ENCODE results near the gene UBXN10.
A peak's percentile ranks its signal among the peaks of the same experiment; 100 is the strongest.

The UBXN10 gene

GRCh38 chr1:20183035-20183434 lies 2.9 kb upstream of the UBXN10 start:
- no peak for DNase-seq (ENCODE audit: low read depth)

DNA sequence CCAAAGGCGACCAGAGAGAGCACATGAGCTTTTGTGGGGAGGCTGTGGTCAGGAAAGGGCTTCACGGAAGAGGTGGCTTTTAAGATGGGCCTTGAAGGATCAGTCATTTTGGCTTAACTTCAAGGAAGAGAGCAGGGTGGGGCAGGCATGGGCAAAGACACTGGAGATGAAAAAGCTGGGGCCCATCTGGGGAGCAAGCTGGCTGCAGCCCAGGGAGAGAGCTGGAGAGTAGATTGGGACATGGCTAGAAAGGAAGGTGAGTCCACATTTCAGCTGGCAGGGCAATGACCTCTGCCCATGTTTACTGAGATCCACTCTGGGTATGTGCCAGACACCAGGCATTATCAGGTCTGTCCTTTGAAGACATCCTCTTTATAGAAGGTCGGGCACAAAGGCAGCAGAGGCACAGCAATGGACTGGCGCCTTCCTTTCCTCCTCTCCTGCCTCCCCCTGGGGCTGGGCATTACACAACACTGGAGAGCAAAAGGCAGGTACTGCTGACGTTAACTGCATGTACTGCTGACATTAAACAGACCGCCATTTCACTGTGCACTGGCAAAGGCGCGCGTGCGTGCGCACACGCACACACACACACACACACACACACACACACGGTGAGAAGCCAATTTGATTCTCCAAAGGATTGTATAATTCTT lies 2.2 kb upstream of the UBXN10 start:
- DNase-seq (ENCODE audit: low read depth): no peak

- DNase-seq (ENCODE audit: low read depth): no peak
Measured at GRCh38 chr1:20184481-20184900, 1.4 kb upstream of the UBXN10 start.

DNA sequence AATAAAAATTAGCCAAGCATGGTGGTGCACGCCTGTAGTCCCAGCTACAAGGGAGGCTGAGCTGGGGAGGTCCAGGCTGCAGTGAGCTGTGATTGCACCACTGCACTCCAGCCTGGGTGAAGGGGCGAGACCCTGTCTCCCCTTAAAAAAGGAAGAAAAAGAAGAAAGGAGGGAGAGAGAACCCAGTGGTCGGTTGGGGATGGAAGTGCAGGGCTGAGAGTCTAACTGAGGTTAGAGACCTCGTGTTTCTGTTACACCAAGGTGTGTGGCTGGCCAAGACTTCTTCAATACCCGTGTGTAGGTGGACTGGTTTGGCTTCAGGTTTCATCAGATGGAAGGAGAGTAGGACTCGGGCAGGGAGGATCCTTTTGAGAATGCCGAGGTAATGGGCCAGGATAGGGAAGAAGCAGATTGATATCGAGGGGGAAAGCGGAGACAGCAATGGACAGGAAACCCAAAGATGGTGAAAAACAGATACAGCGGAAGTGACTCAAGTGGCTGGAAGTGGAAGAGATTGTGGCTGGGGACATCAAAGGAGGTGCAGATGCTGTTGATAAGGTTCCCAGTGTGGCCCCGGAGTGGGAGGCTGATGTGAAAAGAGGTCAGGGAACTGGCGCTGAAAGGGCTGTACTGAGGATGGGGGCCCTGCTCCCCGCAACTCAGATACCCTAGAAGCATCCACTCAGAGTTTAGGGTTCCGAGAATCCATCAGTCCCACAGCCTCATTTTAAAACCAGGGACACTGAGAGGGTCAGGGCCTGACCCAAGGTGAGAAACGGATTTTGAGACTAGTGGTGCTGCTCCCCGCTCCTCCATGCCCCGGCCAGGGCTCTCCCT lies 681 bp upstream of the UBXN10 start:
- no peak for DNase-seq (ENCODE audit: low read depth)

DNA sequence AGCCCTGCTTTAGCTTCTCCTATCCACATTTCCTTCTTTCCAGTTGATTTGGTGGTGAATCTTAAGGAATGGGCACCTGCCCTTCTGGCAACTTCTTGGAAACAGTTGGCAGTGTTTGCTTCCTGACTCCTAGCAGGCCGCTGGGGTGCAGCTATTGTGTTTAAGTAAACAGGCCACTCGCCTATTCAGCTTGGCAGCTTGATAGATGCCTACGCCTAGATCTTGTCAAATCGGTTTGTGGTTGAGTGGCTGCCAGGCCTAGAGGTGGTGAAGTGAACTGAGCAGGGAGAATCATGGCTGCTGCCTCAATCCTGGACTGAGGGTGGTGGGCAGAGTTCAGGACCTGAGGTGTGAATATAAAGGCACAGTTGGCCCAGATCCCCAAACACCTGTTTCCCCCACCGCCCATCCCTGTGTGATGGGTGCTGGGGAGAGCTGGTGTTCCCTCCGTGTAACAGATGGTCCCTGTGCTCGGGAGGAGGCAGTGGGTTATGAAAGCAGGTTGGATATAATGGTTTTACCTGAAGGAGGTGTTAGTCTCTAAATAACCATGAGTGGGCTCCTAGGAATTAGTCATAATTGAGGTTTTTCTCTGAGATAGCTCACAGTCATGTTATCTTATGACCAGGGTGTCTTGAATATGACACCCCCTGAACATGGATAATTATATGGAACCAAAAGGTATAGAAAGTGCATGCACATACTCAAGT lies 1.4 kb downstream of the UBXN10 start:
- DNase-seq (ENCODE audit: low read depth): no peak

- no peak for DNase-seq (ENCODE audit: low read depth)
Measured at GRCh38 chr1:20187813-20188454, 2.0 kb downstream of the UBXN10 start.

GRCh38 chr1:20188455-20188817 lies 2.5 kb downstream of the UBXN10 start:
- DNase-seq (ENCODE audit: low read depth): no peak

GRCh38 chr1:20189664-20190063 lies 3.8 kb downstream of the UBXN10 start:
- no peak for DNase-seq (ENCODE audit: low read depth)

- no peak for DNase-seq (ENCODE audit: low read depth)
Measured at GRCh38 chr1:20190256-20191160, 4.6 kb downstream of the UBXN10 start.

GRCh38 chr1:20191266-20191825 lies 5.5 kb downstream of the UBXN10 start:
- no peak for DNase-seq (ENCODE audit: low read depth)

DNA sequence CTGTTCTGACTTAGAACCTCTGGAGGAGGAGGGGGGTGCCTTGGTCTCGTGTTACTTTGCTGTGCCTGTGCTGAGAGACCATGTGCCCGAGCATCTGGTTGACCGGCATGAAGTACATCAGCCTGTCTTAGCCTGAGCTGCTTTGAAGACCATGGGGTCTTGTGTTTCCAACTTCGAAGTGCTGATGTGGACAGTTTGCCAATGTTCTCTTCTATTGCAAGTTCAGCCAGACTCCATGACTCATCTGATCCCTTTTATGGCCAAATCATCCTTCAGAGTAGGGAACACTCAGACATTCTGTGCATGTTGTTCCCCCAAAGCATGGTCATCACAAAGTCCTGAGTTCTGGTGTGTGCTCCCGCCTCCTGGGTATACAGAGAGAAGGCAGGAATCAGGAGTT lies 6.5 kb downstream of the UBXN10 start:
- DNase-seq (ENCODE audit: low read depth): no peak

DNA sequence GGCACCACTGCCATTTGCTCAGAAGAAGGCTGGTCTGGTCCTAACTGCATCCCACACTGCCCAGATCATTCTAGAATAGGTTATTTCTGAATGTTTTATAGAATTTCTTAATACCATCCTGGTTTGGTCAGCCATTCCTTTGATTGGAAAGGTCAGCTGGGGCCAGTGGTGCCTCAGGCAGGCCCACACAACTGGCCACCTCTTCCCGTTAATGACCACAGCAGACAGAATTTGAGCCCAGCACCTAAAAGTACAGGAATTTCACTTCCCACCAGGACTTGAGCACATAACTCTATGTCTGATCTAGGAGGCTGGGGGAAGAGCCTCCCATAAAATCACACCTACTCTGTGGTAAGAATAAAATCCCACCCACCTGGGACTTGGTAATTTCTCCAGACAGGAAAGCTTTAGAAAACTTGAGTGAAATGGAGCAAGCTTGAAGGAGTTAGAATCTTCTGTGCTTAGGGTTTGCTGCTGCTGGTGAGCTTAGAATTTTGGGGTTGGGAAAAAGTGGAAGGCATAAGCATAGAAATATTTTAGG lies 7.0 kb downstream of the UBXN10 start:
- DNase-seq (ENCODE audit: low read depth): no peak

GRCh38 chr1:20194224-20194623 lies 8.3 kb downstream of the UBXN10 start:
- no peak for DNase-seq (ENCODE audit: low read depth)

DNA sequence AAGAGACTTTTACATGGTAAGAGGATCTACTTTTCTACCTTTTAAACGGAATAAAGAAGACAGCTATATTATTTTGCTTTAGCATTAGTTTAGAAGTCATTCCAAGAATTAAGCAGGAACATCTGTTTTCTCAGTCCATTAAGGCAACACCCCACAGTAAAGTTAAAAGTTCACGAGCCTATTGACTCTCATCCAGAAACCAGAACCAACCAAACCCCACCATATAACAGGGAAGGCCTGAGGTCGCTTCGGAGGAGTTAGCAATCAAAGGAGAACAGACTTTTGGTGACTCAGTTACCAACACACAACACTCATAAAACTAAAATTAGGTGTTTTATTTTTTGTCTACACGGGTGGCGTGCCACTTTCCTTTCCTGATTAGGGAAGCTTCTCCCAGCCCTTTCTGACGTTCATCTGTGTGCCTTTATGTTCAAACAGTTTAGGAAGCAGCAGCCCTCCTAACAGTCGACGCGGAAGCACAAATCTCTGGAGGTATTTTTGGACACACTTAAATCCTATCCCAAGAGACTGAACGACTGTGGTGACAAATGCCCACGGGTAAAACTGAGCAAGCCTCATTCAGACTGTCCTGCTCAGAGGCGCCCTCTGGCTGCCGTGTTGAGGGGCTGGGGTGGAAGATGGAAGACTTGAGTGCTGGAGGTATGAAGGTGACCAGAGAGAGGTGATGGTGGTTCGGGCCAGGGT lies 9.0 kb downstream of the UBXN10 start:
- DNase-seq (ENCODE audit: low read depth): peak; percentile 50

GRCh38 chr1:20195462-20195780 lies 9.5 kb downstream of the UBXN10 start:
- no peak for DNase-seq (ENCODE audit: low read depth)

DNA sequence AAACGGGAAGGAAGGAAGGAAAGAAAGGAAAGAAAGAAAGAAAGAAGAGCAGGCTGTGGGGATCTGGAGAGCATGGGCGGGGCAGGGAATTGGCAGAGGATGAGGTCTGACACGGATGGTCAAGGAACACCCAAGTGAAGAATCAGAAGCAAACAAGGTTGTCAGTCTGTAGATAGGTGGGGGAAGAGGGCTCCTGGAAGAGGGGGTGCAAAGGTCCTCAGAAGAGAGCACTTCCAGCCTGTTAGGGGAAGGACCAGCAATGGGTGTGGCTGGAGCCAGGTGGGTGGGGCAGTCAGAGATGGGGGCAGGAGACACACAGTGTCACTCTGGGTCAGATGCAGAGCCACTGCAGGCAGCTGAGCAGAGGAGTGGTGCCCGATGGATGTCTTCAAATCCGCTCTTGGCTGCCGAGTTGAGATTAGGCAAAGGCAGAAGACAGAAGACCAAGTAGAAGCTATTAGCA lies 11.5 kb downstream of the UBXN10 start:
- no peak for DNase-seq (ENCODE audit: low read depth)

GRCh38 chr1:20198296-20198695 lies 12.4 kb downstream of the UBXN10 start:
- no peak for DNase-seq (ENCODE audit: low read depth)

DNA sequence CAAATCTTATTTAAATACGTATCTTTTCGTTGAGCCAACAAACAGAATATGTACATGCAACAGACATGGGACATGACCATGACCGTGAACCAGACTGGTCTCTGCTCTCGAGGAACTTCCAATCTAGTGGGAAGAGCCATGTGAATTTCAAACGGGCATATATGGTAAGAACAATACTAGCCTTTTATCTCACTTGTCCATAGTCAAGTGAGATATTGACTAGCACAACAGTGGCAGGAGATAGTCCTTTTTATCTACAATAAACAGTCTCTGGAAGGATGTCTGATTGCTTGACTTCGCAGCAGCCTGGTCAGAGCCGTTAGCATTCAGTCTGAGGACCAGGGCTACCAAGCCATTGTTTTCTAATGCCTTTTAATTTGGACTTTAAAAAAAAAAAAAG lies 13.0 kb downstream of the UBXN10 start:
- DNase-seq (ENCODE audit: low read depth): no peak

DNA sequence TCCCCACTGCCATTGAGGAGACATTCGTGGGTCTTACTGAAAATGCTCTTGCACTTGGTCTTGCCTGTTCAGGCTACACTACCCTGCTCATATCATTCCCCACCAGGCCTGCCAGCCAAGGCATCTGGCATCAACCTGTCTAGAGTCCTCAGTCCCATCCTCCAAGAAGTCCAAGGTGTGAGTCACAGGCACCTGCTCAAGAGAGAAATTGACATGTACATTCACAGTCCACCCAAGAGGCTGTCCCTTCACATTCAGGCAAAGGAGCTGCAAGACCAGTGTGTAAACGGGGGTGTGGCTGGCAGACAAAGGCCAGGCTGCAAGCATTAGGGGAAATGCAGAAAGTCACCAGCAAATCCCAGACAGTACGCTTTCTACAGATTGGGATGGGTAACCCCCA lies 13.5 kb downstream of the UBXN10 start:
- DNase-seq (ENCODE audit: low read depth): no peak

- no peak for DNase-seq (ENCODE audit: low read depth)
Measured at GRCh38 chr1:20199840-20200239, 13.9 kb downstream of the UBXN10 start.

All from stimulated activated CD8-positive, alpha-beta memory T cell treated with anti-CD3 and anti-CD28 coated beads, Interleukin-15, amount 100 ng/mL, for 24 hours (primary cell).